ENCODE measurements around the gene ANTXR2.

ANTXR2 gene

DNA sequence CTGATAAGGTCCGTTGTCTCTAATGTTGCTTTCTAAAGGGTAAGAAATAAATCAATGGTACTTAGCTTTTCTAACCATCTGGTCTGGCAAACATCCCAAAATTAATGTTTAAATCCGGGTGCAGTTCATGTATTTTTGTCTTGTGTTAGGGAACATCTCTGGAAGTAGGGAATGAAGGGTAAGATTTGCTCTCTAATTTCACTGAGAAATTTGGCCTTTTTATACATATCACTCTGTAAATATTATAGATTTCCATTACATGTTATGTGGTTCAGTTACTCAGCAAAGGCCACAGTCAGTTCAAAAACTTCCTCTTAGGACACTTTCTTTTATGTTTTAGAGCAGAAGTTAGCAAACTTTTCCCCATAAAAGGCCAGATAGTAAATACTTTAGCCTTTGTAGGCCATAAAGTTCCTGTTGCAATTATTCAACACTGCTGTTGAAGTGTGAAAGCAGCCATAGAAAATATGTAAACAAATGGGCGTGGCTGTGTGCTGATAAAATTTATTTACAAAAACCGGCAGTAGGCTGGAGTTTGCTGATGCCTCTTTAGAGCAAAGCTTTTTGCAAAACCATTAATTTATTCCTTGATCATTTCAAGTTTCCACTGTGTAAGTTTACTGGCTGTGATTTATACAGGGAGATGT is 218.1 kb downstream of the ANTXR2 start:
- DNase-seq: no peak

DNA sequence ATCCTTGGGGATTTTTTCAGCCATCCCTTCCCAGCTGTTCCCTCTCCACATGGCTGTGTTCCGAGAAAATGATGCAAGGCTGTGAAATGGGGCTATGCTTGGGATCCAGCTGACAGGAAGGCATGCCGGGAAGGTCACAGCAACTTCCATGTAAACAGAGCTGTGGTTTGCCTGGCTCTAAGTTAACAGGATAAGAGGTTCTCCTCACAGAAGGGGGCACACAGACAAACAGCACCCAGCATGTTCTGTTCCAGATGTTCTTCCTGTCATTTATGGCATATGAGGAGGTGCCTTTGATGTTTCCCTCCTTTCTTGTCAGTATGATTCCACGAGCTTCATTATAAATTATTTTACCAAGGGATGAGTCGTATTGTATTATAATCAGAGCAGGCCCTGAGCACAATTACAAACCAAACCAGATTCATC is 220.7 kb downstream of the ANTXR2 start:
- no peak for DNase-seq

DNA sequence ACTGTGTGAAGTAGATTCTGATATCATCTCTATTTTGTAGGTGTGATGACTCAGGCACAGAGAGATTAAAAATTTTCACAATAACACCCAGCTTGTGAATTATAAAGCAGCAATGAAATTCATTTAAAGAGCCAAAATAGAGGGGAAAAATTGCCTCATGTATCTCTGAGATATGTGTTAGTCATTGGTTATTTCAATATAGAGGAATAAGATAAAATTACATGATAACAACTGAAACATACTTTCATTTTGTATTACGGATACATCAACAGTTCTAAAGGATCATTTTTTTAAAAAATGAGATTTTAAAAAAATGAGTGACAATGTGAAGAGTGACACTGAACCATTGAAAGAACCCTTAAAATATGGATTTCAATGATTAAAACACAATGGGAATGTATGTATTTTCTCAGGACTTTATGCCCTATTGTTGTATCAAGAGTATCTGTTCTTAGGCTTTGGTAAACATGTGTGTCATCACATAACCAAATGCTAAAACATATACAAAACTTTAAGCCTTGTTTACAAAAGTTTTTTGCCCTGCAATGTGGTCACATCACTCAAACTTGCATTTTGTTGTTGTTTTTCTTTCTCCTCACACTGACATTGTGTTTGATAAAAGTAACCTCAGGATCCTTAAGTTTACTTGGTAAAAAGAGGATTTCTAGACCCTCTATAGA is 221.3 kb downstream of the ANTXR2 start:
- DNase-seq: no peak
